ENCODE results near the gene FRAS1.

DNA sequence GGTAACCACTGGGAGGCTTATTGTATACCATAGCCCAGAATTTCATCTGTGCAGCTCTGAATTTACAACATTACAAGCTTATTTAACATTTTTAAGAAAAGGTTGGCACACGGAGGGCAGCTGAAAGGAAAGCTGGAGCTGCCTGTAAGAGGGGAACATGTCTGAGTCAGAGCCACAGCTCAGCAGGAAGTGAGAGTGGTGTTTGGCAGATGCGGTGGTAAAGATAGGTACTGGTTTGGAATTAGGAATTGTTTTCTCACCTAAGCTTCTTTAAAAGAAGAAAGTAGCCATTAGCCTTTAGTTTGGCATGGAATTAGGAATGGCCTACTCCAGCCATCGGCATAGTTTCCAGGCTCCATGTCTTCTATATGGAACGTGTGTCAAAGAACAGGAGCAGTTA is 321.9 kb downstream of the FRAS1 start:
- no peak for TF ChIP-seq POLR2AphosphoS5 (IDR thresholded peaks at IDR 0.05; ENCODE audit: low read depth, low read length)
- TF ChIP-seq SIN3A (IDR thresholded peaks at IDR 0.05; ENCODE audit: borderline replicate concordance, insufficient read depth, low read length): no peak
- TF ChIP-seq, protein P1, sequence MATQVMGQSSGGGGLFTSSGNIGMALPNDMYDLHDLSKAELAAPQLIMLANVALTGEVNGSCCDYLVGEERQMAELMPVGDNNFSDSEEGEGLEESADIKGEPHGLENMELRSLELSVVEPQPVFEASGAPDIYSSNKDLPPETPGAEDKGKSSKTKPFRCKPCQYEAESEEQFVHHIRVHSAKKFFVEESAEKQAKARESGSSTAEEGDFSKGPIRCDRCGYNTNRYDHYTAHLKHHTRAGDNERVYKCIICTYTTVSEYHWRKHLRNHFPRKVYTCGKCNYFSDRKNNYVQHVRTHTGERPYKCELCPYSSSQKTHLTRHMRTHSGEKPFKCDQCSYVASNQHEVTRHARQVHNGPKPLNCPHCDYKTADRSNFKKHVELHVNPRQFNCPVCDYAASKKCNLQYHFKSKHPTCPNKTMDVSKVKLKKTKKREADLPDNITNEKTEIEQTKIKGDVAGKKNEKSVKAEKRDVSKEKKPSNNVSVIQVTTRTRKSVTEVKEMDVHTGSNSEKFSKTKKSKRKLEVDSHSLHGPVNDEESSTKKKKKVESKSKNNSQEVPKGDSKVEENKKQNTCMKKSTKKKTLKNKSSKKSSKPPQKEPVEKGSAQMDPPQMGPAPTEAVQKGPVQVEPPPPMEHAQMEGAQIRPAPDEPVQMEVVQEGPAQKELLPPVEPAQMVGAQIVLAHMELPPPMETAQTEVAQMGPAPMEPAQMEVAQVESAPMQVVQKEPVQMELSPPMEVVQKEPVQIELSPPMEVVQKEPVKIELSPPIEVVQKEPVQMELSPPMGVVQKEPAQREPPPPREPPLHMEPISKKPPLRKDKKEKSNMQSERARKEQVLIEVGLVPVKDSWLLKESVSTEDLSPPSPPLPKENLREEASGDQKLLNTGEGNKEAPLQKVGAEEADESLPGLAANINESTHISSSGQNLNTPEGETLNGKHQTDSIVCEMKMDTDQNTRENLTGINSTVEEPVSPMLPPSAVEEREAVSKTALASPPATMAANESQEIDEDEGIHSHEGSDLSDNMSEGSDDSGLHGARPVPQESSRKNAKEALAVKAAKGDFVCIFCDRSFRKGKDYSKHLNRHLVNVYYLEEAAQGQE (IDR thresholded peaks at IDR 0.05; ENCODE audit: insufficient read depth in 1 of 2, low read depth in 2 of 2, low read length in 2 of 2): no peak
- TF ChIP-seq TAF1 (IDR thresholded peaks at IDR 0.05; ENCODE audit: borderline replicate concordance, insufficient read depth, low read length): no peak
- TF ChIP-seq FOXP2 (optimal IDR thresholded peaks at IDR 0.05; ENCODE audit: borderline replicate concordance, extremely low read depth, extremely low read length, insufficient read depth): no peak

Measured in PFSK-1 (cell line).